Suppressor macrophage treated with lipopolysaccharide for 4 hours (primary cell): Measurements from ENCODE around the gene BPTF.
"Not testable (repeated sequence)": the region's sequence is repeated elsewhere in the genome, so short reads cannot be mapped to it uniquely, and the experiment has no call there.

Source experiments
- DNase-seq: peaks from one replicate; pipeline ENCODE4 v3.0.0-alpha.2; 2020

BPTF gene, protein sequence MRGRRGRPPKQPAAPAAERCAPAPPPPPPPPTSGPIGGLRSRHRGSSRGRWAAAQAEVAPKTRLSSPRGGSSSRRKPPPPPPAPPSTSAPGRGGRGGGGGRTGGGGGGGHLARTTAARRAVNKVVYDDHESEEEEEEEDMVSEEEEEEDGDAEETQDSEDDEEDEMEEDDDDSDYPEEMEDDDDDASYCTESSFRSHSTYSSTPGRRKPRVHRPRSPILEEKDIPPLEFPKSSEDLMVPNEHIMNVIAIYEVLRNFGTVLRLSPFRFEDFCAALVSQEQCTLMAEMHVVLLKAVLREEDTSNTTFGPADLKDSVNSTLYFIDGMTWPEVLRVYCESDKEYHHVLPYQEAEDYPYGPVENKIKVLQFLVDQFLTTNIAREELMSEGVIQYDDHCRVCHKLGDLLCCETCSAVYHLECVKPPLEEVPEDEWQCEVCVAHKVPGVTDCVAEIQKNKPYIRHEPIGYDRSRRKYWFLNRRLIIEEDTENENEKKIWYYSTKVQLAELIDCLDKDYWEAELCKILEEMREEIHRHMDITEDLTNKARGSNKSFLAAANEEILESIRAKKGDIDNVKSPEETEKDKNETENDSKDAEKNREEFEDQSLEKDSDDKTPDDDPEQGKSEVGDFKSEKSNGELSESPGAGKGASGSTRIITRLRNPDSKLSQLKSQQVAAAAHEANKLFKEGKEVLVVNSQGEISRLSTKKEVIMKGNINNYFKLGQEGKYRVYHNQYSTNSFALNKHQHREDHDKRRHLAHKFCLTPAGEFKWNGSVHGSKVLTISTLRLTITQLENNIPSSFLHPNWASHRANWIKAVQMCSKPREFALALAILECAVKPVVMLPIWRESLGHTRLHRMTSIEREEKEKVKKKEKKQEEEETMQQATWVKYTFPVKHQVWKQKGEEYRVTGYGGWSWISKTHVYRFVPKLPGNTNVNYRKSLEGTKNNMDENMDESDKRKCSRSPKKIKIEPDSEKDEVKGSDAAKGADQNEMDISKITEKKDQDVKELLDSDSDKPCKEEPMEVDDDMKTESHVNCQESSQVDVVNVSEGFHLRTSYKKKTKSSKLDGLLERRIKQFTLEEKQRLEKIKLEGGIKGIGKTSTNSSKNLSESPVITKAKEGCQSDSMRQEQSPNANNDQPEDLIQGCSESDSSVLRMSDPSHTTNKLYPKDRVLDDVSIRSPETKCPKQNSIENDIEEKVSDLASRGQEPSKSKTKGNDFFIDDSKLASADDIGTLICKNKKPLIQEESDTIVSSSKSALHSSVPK (N-terminal part only)

DNA sequence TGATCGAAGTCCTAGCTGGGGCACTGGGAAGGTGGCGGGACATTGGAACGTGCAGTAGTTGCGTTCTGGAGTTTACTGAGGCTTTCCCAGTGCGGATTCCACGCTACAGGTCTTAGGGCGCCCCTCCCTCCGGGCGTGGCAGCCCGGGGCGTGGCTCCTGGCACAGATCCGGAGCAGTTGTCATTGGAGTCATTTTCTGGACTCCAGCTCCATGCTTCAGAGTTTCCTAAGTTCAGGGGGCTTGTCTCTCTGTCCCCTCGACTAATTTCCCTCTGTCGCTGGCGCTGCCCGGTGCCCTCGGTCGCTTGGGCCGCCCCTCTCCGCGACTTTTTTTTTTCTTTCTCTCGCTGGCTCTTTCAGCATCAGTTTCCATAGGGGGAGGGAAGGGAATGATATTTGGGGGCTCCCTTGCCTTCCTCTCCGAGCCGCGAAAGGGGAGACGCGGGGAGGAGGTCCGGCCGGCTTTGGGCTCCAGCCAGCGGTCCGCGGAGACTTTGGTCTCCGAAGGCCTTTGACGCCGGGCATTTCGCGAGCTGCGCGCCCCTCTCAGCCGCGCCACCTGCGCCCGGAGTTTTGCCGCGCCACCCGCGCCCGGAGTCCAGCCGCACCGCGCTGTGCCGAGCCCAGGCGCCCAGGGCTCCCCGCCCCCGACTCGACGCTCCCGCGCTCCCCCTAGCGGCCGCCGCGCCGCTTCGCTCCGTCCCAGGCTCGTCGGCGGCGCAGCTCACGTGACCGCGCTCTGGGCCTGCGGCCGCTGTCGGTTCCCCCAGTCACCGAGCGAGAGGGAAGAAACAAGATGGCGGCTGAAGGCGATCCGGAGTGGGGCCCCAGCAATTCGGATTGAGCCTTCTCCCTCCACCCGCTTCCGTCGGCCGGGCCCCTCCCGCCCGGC lies at the start of gene BPTF:
Gene BPTF (plus strand): TSS at position 769 of the 892 bp plus-strand sequence. CDS start 222 bp downstream, outside the sequence.
- peak; percentile 97 for DNase-seq

DNA sequence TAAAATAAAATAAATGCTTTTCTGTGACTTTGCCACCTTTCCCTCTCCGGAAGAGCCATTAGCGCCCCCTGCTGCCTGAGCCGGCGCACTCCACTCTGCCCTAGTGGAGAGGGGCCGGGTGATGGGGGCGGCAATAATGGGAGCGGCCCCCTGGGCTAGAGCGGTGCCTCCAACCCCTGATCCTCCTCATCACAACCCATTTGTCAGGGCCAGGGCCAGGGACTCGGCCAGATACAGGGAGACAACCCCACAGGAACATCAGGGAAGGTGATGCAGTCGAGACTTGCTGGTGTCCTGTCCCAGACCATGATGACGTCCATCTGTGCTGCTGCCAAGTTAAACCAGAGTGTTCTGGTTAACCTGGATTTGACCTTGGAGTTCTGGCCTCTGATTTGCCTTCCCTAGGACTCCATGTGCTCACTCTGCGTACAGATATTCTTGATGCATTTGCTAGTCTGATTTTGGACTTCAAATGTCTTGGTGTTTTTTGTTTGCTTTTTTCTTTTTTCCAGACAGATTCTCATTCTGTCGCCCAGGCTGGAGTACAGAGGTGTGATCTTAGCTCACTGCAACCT lies 46.1 kb upstream of the BPTF start:
- DNase-seq, result peak; percentile 52

GRCh38 chr17:67784364-67785121 lies 40.8 kb upstream of the BPTF start:
- DNase-seq, result no peak

DNA sequence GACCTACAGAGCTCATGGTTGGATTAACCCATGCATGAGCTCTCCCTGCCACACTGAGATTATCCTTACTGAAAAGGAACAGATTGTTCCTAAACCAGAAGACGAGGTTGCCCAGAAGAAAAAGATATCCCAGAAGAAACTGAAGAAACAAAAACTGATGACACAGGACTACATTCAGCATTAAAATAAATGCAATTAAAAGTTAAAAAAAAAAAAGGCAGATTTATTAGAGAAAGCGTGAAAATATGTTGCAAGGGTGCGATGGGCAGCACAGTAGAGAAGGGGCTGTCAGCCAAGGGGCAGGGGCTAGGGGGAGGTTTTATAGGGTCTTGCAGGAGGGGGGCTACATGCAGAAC lies 40.2 kb upstream of the BPTF start:
- no peak for DNase-seq

GRCh38 chr17:67785504-67785903 lies 39.8 kb upstream of the BPTF start:
- no peak for DNase-seq

DNA sequence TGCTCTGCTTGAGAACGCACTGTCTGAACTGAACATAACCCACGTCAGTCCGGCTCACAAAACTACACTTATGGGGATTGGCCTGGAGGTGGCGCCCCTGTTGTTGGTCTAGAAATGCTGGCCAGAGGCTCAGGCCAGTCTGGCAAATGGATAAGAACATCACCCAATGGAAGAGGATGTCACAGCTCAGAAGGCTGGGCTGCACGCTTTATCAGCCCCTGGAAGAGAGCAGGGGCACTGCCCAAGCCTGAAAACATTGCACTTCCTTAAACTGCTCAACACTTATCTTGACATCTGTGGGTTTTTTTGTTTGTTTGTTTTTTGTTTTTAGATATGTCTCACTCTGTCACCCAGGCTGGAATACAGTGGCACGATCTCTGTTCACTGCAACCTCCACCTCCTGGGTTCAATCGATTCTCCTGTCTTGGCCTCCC lies 24.8 kb upstream of the BPTF start:
- DNase-seq, result peak; percentile 80

DNA sequence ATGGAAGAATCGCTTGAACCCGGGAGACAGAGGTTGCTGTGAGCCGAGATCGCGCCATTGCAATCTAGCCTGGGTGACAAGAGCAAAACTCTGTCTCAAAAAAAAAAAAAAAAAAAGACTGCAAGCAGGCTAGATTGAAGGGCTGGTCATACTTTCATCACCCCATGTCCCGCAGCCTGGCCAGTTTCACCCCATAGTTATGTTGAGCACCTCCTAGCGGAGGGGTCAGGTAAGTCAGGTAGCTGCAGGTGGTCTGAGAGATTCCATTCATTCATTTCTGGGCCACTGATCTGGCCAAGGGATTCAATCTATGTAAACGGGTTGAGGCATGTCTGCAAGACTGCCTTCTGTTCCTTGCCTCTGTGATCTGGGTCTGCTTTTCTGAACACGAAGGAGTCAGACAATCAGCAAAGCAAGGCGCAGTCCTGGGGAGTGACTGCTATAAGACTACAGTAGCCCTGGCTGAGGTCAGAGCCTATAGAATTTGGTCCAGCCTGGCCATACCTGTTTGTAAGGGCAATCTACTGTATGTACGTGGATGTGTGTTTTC lies 23.6 kb upstream of the BPTF start:
- DNase-seq, result no peak

- no peak for DNase-seq
These were observed 14.8 kb upstream of the BPTF start for GRCh38 chr17:67810464-67810863.

DNA sequence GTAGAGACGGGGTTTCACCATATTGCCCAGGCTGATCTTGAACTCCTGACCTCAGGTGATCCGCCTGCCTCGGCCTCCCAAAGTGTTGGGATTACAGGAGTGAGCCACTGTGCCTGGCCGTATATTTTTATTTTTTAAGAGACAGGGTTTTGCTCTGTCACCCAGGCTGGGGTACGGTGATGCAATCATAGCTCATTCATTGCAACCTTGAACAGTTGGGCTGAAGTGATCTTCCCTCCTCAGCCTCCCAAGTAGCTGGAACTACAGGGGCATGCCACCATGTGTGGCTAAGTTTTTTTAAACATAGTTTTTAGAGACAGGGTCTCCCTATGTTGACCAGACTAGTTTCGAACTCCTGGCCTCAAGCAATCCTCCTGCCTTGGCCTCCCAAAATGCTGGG lies 12.9 kb upstream of the BPTF start:
- DNase-seq, result not testable (repeated sequence)

DNA sequence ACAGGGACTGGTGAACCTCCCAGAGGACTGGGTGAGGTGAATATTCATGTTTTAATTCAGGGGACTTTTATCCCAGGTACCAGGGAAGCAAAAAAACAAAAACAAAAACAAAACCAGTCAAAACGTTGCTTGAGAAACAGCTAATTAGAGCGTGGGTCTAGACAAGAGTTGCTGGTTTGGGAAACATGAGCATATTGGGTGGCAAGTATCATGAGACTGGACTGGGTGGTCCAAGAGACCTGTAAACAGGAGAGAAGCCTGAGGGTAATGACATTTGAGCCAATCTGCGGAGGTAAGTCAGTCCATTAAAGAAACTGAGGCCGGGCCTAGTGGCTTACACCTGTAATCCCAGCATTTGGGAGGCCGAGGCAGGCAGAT lies 11.5 kb upstream of the BPTF start:
- no peak for DNase-seq

DNA sequence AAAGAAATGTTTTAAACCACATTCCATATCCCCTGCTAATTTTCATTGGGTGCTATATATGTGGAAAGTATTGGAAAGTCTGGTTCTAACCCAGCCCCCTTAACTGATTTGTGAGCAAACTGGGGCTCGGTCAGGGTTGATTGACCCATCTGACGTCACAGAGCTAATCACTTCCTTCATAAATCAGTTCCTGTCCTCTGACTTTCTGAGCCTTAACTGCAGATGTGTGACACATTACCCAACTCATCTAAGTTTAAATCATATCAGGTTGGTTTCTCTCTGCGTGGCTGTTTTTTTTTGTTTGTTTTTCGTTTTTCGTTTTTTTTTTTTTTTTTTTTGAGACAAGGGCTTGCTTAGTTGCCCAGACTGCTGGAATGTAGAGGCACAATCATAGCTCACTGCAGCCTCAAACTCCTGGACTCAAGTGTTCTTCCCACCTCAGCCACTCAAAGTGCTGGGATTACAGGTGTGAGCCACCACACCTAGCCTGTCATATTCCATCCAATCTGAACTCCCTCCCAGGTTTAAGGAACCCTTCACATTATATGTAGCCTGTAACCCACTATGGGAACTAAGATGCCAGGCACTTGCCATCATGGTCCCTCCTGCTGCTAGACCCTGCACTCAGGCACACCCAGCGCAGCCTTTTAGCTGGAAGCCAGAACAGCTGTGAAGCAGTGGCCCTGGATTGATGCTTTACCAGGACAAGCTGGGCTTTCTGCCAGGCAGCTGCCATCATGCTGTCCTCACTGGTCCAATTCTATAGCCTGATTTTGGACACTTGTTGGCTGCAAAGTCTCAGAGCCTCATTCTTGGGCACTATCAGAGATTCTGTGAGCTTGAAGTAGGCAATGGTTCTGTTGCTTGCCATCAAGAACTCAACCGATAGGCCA lies 6.9 kb upstream of the BPTF start:
- DNase-seq, result no peak

GRCh38 chr17:67819722-67820121 lies 5.6 kb upstream of the BPTF start:
- no peak for DNase-seq

DNA sequence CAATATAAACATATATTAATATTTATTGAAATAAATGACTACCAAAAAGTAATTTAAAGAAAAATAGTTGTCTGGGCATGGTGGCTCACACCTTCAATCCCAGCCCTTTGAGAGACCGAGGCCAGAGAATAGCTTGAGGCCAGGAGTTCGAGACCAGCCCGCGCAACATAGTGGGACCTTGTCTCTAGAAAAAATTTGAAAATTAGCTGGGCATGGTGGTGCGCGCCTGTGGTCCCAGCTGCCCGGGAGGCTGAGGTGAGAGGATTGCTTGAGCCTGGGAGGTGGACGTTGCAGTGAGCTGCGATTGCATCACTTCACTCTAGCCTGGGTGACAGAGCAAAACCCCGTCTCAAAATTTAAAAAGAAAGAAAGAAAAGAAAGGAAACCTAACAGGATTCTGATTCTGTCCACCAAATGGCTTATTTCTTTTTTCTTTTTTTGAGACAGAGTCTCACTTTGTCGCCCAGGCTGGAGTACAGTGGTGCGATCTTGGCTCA lies 3.4 kb upstream of the BPTF start:
- DNase-seq, result no peak

DNA sequence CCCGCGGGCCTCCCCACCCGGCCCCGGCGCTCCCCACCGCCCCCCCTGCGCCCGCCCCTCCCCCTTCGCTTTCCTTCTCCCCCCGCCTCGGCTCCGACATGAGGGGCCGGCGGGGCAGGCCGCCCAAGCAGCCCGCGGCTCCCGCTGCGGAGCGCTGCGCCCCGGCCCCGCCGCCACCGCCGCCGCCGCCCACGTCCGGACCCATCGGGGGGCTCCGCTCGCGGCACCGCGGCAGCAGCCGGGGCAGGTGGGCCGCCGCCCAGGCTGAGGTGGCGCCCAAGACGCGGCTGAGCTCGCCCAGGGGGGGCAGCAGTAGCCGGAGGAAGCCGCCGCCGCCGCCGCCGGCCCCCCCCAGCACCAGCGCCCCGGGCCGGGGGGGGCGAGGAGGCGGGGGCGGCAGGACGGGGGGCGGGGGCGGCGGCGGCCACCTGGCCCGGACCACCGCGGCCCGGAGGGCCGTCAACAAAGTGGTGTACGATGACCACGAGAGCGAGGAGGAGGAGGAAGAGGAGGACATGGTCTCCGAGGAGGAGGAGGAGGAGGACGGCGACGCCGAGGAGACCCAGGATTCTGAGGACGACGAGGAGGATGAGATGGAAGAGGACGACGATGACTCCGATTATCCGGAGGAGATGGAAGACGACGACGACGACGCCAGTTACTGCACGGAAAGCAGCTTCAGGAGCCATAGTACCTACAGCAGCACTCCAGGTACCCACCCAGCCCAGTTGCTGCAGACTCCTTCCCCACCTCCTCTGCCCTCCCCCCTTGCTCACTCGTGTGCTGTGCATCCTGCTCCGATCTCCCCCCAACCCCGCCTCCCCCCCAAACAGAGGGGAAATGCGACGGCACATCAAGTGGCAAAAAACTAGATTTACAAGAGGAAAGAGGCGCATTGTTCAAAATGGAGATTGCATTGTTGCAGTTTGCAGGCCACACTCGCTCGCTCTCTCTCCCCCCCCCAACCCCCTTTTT lies 611 bp downstream of the BPTF start:
- DNase-seq, result peak; percentile 19

DNA sequence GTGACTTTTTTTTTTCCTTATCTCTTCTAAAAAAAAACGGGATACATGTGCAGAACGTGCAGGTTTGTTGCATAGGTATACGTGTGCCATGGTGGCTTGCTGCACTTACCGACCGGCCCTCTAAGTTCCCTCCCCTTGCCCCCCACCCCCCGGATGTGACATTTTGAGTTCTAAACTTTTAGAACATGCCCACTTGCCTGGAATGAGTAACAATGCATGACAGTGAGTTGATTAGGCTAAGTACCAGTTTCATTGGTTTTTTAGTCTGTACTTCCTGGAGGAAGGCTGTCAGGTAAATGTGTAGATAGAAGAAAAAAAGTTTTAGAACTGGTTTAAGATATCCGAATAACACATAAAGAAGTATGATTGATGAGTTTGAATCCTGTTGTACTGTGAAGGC lies 4.0 kb downstream of the BPTF start:
- no peak for DNase-seq

GRCh38 chr17:67830440-67830839 lies 5.1 kb downstream of the BPTF start:
- DNase-seq, result no peak

DNA sequence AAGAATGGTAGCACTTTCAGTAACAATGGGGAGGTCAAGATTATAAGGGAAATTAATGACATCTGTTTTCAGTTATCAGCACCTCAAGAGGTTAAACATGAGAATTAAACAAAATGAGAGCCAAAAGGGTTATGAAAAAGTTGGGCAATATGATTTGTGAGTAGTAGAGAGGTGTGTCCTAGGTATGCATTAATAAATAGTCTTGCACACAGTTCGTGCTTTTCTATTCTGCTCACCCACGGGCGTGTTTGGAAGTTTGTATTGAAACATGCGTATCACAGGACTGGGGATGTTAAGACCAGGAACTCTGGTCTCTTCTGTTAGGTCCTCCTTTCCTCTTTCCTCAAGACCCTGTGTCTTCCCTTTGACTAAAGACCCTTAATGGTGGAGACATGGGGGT lies 6.0 kb downstream of the BPTF start:
- DNase-seq, result no peak

DNA sequence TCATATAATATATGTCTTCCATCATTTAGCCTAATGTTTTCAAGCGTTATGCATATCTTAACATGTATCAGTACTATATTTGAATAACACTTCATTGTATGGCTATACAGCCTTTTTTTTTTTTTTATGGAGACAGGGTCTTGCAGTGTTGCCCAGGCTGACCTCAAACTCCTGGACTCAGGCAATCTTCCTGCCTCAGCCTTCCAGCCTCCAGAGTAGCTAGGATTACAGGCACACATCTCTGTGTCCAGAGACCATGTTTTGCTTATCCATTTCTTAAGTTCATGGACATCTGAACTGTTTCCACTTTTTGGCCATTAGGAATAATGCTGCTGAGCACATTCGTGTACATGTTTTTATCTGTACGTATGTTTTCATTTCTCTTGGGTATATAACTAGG lies 7.8 kb downstream of the BPTF start:
- DNase-seq, result no peak
